ENCODE data around the gene PIH1D1.

Gene PIH1D1

GRCh38 chr19:49398001-49398615 is 53.5 kb downstream of the PIH1D1 start:
- H3K4me3 ChIP-seq (ENCODE audit: low read depth, low read length): no peak overlapping the region
- TF ChIP-seq, protein P1, sequence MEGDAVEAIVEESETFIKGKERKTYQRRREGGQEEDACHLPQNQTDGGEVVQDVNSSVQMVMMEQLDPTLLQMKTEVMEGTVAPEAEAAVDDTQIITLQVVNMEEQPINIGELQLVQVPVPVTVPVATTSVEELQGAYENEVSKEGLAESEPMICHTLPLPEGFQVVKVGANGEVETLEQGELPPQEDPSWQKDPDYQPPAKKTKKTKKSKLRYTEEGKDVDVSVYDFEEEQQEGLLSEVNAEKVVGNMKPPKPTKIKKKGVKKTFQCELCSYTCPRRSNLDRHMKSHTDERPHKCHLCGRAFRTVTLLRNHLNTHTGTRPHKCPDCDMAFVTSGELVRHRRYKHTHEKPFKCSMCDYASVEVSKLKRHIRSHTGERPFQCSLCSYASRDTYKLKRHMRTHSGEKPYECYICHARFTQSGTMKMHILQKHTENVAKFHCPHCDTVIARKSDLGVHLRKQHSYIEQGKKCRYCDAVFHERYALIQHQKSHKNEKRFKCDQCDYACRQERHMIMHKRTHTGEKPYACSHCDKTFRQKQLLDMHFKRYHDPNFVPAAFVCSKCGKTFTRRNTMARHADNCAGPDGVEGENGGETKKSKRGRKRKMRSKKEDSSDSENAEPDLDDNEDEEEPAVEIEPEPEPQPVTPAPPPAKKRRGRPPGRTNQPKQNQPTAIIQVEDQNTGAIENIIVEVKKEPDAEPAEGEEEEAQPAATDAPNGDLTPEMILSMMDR (IDR thresholded peaks at IDR 0.05; ENCODE audit: borderline replicate concordance, insufficient read depth, low read depth, low read length): no peak

- H3K4me3 ChIP-seq (ENCODE audit: low read depth, low read length): no peak overlapping the region
- TF ChIP-seq, protein P1 (IDR thresholded peaks at IDR 0.05; ENCODE audit: borderline replicate concordance, insufficient read depth, low read depth, low read length): no peak
Observed at GRCh38 chr19:49396738-49397505, 54.7 kb downstream of the PIH1D1 start.

All from GM12875 (cell line).